HL-60 (cell line): ENCODE measurements around the gene SPDYE2.
"Not testable (repeated sequence)": the region's sequence is repeated elsewhere in the genome, so short reads cannot be mapped to it uniquely, and the experiment has no call there.

Experiments
- CTCF ChIP-seq: IDR thresholded peaks from one replicate; pipeline ENCODE4 v1.5.1; 2011; ENCODE audit warnings: low read length, control low read depth, inconsistent platforms; ENCODE audit not compliant: insufficient read depth
- GABPA ChIP-seq: IDR thresholded peaks from 2 replicates; pipeline ENCODE4 v1.6.1; 2012; ENCODE audit warnings: low read depth
- POLR2AphosphoS5 ChIP-seq: IDR thresholded peaks from 2 replicates; pipeline ENCODE4 v1.6.1; 2012; ENCODE audit warnings: low read depth

DNA sequence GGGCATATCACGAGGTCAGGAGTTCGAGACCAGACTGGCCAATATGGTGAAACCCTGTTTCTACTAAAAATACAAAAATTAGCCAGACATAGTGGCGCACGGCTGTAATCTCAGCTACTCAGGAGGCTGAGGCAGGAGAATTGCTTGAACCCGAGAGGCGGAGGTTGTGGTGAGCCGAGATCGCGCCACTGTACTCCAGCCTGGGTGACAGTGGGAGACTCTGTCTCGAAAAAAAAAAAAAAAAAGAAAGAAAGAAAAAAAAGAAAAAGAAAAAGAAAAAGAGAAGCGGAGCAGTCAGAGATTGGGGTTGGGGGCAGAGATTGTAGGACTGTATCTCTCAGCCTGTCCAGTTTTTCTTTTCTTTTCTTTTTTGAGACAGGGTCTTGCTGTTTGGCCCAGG, 8.3 kb upstream of the SPDYE2 start:
- not testable (repeated sequence) for TF ChIP-seq CTCF, POLR2AphosphoS5, GABPA
